ENCODE measurements around the gene ADGRA1. TPM values are rescaled to one million over a fixed set of nuclear protein-coding genes. Genes with fewer than 3 reads are reported as not detected.

Gene ADGRA1
- polyA plus RNA-seq, 3 donors: not detected

DNA sequence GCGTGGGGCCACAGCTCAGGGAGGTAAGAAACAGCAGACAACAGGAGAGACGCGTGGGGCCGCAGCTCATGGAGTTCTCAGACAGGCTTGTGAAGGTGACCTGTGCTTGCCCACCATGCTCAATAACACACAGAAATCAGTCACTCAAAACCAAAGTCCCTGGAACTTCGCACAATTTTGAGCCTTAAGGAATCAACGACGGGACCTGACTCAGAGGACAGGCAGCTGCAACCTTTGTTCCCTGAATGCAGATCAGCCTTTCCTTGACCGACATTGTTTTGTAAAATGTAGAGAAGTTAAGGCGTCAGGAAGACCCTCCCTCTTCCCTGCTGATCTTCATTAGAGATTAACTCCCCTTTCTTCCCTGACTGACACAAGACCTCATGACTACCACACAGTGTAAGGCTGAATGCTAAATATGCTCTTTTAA is 63.8 kb downstream of the ADGRA1 start:
- H3K4me2 ChIP-seq (replicated peaks; ENCODE audit: extremely low read depth, low read length, poor library complexity, severe bottlenecking): no peak overlapping the region
- no peak overlapping the region for H3K4me3 Mint-ChIP-seq
- peaks cover 5 to 23% (median 19%) of the 10 kb centered on the region in 7 donors for H3K9me3 Mint-ChIP-seq
- no peaks in the 10 kb centered on the region for H3K4me1 ChIP-seq (ENCODE audit: control insufficient read depth in 1 of 2, insufficient read depth in 2 of 2, low read length in 2 of 2)
- H2AFZ ChIP-seq (ENCODE audit: insufficient read depth, low read depth, low read length, poor library complexity, severe bottlenecking): no peak overlapping the region
- no peak for DNase-seq
- H3K27me3 Mint-ChIP-seq (ENCODE audit: low read depth in 3 of 3): peaks cover 24 to 45% (median 32%) of the 10 kb centered on the region in 3 donors
- no peak overlapping the region for H3K9ac ChIP-seq (ENCODE audit: insufficient read depth, low read length, poor library complexity, severe bottlenecking)
- intact Hi-C loops (cut with micrococcal nuclease): no loop called here
- H3K27ac Mint-ChIP-seq: no peak overlapping the region
- H3K36me3 ChIP-seq (replicated peaks in 1 of 2; ENCODE audit: control insufficient read depth in 1 of 2, insufficient read depth in 2 of 2, low read length in 2 of 2): no peaks in the 10 kb centered on the region
- H3K36me3 Mint-ChIP-seq: no peaks in the 10 kb centered on the region
- H3K27me3 ChIP-seq (ENCODE audit: control insufficient read depth in 2 of 2, insufficient read depth in 2 of 2, low read length in 2 of 2): peaks cover 0 to 6% of the 10 kb centered on the region in 2 donors
- no peaks in the 10 kb centered on the region for H4K20me1 ChIP-seq (ENCODE audit: insufficient read depth, low read length)
- no peaks in the 10 kb centered on the region for H3K4me1 Mint-ChIP-seq
- no peak overlapping the region for H3K4me3 ChIP-seq (replicated peaks in 1 of 3; ENCODE audit: low read depth in 2 of 3, low read length in 3 of 3)
- no peaks in the 10 kb centered on the region for H3K79me2 ChIP-seq (ENCODE audit: insufficient read depth, low read length)
- TF ChIP-seq, protein P1, sequence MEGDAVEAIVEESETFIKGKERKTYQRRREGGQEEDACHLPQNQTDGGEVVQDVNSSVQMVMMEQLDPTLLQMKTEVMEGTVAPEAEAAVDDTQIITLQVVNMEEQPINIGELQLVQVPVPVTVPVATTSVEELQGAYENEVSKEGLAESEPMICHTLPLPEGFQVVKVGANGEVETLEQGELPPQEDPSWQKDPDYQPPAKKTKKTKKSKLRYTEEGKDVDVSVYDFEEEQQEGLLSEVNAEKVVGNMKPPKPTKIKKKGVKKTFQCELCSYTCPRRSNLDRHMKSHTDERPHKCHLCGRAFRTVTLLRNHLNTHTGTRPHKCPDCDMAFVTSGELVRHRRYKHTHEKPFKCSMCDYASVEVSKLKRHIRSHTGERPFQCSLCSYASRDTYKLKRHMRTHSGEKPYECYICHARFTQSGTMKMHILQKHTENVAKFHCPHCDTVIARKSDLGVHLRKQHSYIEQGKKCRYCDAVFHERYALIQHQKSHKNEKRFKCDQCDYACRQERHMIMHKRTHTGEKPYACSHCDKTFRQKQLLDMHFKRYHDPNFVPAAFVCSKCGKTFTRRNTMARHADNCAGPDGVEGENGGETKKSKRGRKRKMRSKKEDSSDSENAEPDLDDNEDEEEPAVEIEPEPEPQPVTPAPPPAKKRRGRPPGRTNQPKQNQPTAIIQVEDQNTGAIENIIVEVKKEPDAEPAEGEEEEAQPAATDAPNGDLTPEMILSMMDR (IDR thresholded peaks at IDR 0.05): no peak
- WGBS (ENCODE audit: insufficient coverage): 100% methylated on average over 3 of the region's 9 CpGs
- H3K27ac ChIP-seq (ENCODE audit: low read depth in 1 of 2, low read length in 2 of 2): no peak overlapping the region
- H3K9me3 ChIP-seq (replicated peaks in 1 of 2; ENCODE audit: control insufficient read depth in 1 of 2, insufficient read depth in 1 of 2, low read length in 2 of 2): peaks cover 7% of the 10 kb centered on the region in 2 donors

DNA sequence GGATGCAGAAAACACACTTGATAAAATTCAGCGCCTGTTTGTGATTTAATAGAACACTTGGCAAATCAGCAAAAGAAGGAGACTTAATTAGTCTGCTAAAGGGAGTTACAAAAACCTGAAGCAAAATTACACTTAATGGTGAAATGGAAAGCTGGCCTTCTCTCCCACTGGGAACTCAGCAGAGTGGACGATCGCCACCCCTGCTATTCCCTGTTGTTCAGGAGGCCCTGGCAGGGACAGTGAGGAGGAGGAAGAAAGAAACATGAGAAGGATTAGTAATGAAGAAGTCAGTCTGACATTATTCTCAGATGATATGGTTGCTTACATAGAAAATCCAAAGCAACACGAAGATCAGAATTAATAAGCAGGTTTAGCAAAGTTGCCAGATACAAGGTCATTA is 66.7 kb downstream of the ADGRA1 start:
- intact Hi-C loops (cut with micrococcal nuclease): no loop called here

More for the DNA sequence above, 66.7 kb downstream of the ADGRA1 start:
- Histone ChIP-seq H3K27me3 (ENCODE audit: control insufficient read depth in 2 of 2, insufficient read depth in 2 of 2, low read length in 2 of 2) (peaks cover 0 to 19% of the 10 kb centered on the region in 2 donors), H3K4me1 (ENCODE audit: control insufficient read depth in 1 of 2, insufficient read depth in 2 of 2, low read length in 2 of 2) (no peaks in the 10 kb centered on the region), H3K79me2 (ENCODE audit: insufficient read depth, low read length) (no peaks in the 10 kb centered on the region), H3K36me3 (replicated peaks in 1 of 2; ENCODE audit: control insufficient read depth in 1 of 2, insufficient read depth in 2 of 2, low read length in 2 of 2) (no peaks in the 10 kb centered on the region), H3K4me3 (replicated peaks in 1 of 3; ENCODE audit: low read depth in 2 of 3, low read length in 3 of 3) (no peak overlapping the region), H3K9me3 (replicated peaks in 1 of 2; ENCODE audit: control insufficient read depth in 1 of 2, insufficient read depth in 1 of 2, low read length in 2 of 2) (peaks cover 0 to 3% of the 10 kb centered on the region in 2 donors), H3K27ac (ENCODE audit: low read depth in 1 of 2, low read length in 2 of 2) (no peak overlapping the region), H4K20me1 (ENCODE audit: insufficient read depth, low read length) (no peaks in the 10 kb centered on the region), H3K9ac (ENCODE audit: insufficient read depth, low read length, poor library complexity, severe bottlenecking) (no peak overlapping the region), H2AFZ (ENCODE audit: insufficient read depth, low read depth, low read length, poor library complexity, severe bottlenecking) (no peak overlapping the region), H3K4me2 (replicated peaks; ENCODE audit: extremely low read depth, low read length, poor library complexity, severe bottlenecking) (no peak overlapping the region)
- no peaks in the 10 kb centered on the region for H3K36me3 Mint-ChIP-seq
- H3K27ac Mint-ChIP-seq: no peak overlapping the region
- H3K4me1 Mint-ChIP-seq: no peaks in the 10 kb centered on the region
- TF ChIP-seq, protein P1 (IDR thresholded peaks at IDR 0.05): no peak
- DNase-seq: no peak
- no peak overlapping the region for H3K4me3 Mint-ChIP-seq
- WGBS (ENCODE audit: insufficient coverage): 100% methylated on average over 1 of the region's 4 CpGs
- H3K27me3 Mint-ChIP-seq (ENCODE audit: low read depth in 3 of 3): peaks cover 26 to 43% (median 27%) of the 10 kb centered on the region in 3 donors
- peaks cover 0 to 7% (median 2%) of the 10 kb centered on the region in 7 donors for H3K9me3 Mint-ChIP-seq

Measured in CD14-positive monocyte (primary cell).